ENCODE results near the gene RBM3. TPM values are rescaled to one million over a fixed set of nuclear protein-coding genes. Genes with fewer than 3 reads are reported as not detected.

Gene RBM3
- total RNA-seq, 1 experiment from 2014 or later = 233 TPM

DNA sequence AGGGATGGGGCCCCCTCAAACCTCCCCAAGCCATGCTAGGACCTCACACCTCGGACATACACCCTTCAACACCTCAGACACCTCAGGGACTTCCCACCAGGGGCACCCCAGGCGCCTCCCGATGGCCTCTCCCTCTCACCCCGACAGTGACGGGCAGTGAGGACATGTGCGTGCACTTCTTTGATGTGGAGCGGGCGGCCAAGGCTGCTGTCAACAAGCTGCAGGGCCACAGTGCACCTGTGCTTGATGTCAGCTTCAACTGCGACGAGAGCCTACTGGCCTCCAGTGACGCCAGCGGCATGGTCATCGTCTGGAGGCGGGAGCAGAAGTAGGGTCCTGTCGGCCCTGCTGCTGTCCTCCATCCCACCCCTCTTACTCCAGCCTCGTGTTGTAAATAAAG, 30.4 kb downstream of the RBM3 start:
- Histone ChIP-seq H3K79me2 (ENCODE audit: insufficient read depth, low read length) (no peaks in the 10 kb centered on the region), H3K9me3 (ENCODE audit: control insufficient read depth in 1 of 2, insufficient read depth in 1 of 2, low read depth in 1 of 2, low read length in 2 of 2) (no peaks in the 10 kb centered on the region), H3K9me2 (ENCODE audit: insufficient read depth) (no peaks in the 10 kb centered on the region), H3K27ac (ENCODE audit: low read depth, low read length) (no peak overlapping the region), H3K9ac (ENCODE audit: low read length) (no peak overlapping the region), H3K36me3 (ENCODE audit: control insufficient read depth in 1 of 2, insufficient read depth in 2 of 2, low read length in 2 of 2) (peaks cover 0 to 3% of the 10 kb centered on the region in 2 experiments; a peak in 1 of 4 replicates), H2AFZ (ENCODE audit: low read depth, low read length, poor library complexity, severe bottlenecking) (no peak overlapping the region), H3K27me3 (ENCODE audit: insufficient read depth, low read length) (no peaks in the 10 kb centered on the region), H3K4me1 (ENCODE audit: control insufficient read depth in 1 of 2, insufficient read depth in 2 of 2, low read length in 2 of 2) (no peaks in the 10 kb centered on the region), H3K4me3 (replicated peaks in 1 of 2; ENCODE audit: low read depth in 1 of 2, low read length in 2 of 2) (no peak overlapping the region), H3K4me2 (ENCODE audit: low read length) (no peak overlapping the region), H4K20me1 (ENCODE audit: insufficient read depth) (no peaks in the 10 kb centered on the region)
- TF ChIP-seq SRF (IDR thresholded peaks at IDR 0.05; ENCODE audit: low read depth) (no peak), SIN3A (IDR thresholded peaks at IDR 0.05; ENCODE audit: low read depth) (no peak)
- no TSS peak for BruUV-seq (replicated peaks)
- intact Hi-C loops (cut with micrococcal nuclease) = no loop called here
- no peak for DNase-seq (ENCODE audit: low read depth, low spot score)
- CTCF ChIA-PET = no interaction called here
- RAD21 ChIA-PET (ENCODE audit: low non-redundant PET in 1 of 2, low total read pairs in 2 of 2, uncharacterized antibody in 2 of 2, unreplicated experiment in 2 of 2) = no interaction called here
- POLR2A ChIA-PET = no interaction called here
- no peak for ATAC-seq

DNA sequence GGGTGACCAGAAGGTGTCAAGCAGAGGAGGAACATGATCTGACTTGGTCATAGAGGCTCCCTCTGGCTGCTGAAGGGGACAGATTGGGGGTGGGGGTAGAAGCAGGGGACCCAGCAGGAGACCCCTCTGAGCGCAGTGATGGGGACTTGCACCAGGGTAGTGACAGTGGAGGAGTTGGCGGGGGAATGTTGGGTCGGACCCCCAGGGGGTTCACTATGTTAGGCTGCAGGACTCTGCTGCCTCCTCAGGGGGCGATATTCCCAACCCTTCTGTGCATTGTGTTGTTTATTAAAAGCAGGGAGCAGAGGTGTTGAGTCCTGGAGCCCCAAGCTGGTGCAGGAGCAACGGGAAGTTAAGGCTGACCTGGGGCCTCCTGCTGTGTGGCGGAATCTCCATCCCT, 31.8 kb downstream of the RBM3 start:
- Histone ChIP-seq H3K9ac (ENCODE audit: low read length) (no peak overlapping the region), H3K4me3 (replicated peaks in 1 of 2; ENCODE audit: low read depth in 1 of 2, low read length in 2 of 2) (no peak overlapping the region), H3K9me2 (ENCODE audit: insufficient read depth) (no peaks in the 10 kb centered on the region), H2AFZ (ENCODE audit: low read depth, low read length, poor library complexity, severe bottlenecking) (no peak overlapping the region), H3K4me1 (ENCODE audit: control insufficient read depth in 1 of 2, insufficient read depth in 2 of 2, low read length in 2 of 2) (no peaks in the 10 kb centered on the region), H3K4me2 (ENCODE audit: low read length) (no peak overlapping the region), H3K36me3 (ENCODE audit: control insufficient read depth in 1 of 2, insufficient read depth in 2 of 2, low read length in 2 of 2) (no peaks in the 10 kb centered on the region), H3K27me3 (ENCODE audit: insufficient read depth, low read length) (no peaks in the 10 kb centered on the region), H3K9me3 (ENCODE audit: control insufficient read depth in 1 of 2, insufficient read depth in 1 of 2, low read depth in 1 of 2, low read length in 2 of 2) (no peaks in the 10 kb centered on the region), H3K79me2 (ENCODE audit: insufficient read depth, low read length) (no peaks in the 10 kb centered on the region), H4K20me1 (ENCODE audit: insufficient read depth) (no peaks in the 10 kb centered on the region), H3K27ac (ENCODE audit: low read depth, low read length) (no peak overlapping the region)
- TF ChIP-seq, protein P1, sequence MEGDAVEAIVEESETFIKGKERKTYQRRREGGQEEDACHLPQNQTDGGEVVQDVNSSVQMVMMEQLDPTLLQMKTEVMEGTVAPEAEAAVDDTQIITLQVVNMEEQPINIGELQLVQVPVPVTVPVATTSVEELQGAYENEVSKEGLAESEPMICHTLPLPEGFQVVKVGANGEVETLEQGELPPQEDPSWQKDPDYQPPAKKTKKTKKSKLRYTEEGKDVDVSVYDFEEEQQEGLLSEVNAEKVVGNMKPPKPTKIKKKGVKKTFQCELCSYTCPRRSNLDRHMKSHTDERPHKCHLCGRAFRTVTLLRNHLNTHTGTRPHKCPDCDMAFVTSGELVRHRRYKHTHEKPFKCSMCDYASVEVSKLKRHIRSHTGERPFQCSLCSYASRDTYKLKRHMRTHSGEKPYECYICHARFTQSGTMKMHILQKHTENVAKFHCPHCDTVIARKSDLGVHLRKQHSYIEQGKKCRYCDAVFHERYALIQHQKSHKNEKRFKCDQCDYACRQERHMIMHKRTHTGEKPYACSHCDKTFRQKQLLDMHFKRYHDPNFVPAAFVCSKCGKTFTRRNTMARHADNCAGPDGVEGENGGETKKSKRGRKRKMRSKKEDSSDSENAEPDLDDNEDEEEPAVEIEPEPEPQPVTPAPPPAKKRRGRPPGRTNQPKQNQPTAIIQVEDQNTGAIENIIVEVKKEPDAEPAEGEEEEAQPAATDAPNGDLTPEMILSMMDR (IDR thresholded peaks at IDR 0.05 in 2 of 3, conservative IDR thresholded peaks at IDR 0.05 in 1 of 3; ENCODE audit: borderline replicate concordance in 1 of 3, insufficient read depth in 1 of 3, low read depth in 2 of 3, low read length in 2 of 3) = peak in 2 of 3 experiments; percentile 6 to 34; a peak in 2 of 6 replicates
- TF ChIP-seq YY1 (IDR thresholded peaks at IDR 0.05; ENCODE audit: extremely low read depth, insufficient replicate concordance, low read depth, low read length) = no peak
- ATAC-seq (peak; percentile 47), DNase-seq (ENCODE audit: low read depth, low spot score) (no peak)
- intact Hi-C loops (cut with micrococcal nuclease) = no loop called here
- BruUV-seq (replicated peaks) = no TSS peak
- POLR2A ChIA-PET = no interaction called here
- RAD21 ChIA-PET (ENCODE audit: low non-redundant PET in 1 of 2, low total read pairs in 2 of 2, uncharacterized antibody in 2 of 2, unreplicated experiment in 2 of 2) = no interaction called here
- CTCF ChIA-PET = no interaction called here
